Gastroesophageal sphincter (tissue), 4 donors: ENCODE results near the gene MOAP1. TPM values are rescaled to one million over a fixed set of nuclear protein-coding genes. Genes with fewer than 3 reads are reported as not detected.
"Not testable (repeated sequence)": the region's sequence is repeated elsewhere in the genome, so short reads cannot be mapped to it uniquely, and the experiment has no call there.

Experiments used
- ATAC-seq: fragments of 150-250 bp; one replicate; pipeline ENCODE4 v1.9.1; 2016; ENCODE audit warnings: mild to moderate bottlenecking, moderate library complexity
- H3K27ac ChIP-seq, 4 donors: fragments of 200-600 bp; sonication (generic) in 3 of 4; 1 replicate in 3 of 4; 2 replicates in 1 of 4; pipeline ENCODE4 v1.5.1; 2016 to 2019
- H3K27me3 ChIP-seq: fragments of 200-600 bp; sonication (generic); one replicate; pipeline ENCODE4 v1.5.1; 2019
- H3K36me3 ChIP-seq, 2 donors: fragments of 200-600 bp; sonication (generic); one replicate each; pipeline ENCODE4 v1.5.1; 2019; ENCODE audit warnings: control low read depth in 1 of 2
- H3K4me1 ChIP-seq, 3 donors: fragments of 200-600 bp; sonication (generic); 1 replicate in 2 of 3; 2 replicates in 1 of 3; pipeline ENCODE4 v1.5.1; 2016 to 2019; ENCODE audit warnings: control low read depth in 2 of 3
- H3K4me3 ChIP-seq, 2 donors: fragments of 200-600 bp; sonication (generic); one replicate each; pipeline ENCODE4 v1.5.1; 2019; ENCODE audit warnings: mild to moderate bottlenecking in 1 of 2, moderate library complexity in 1 of 2
- H3K9me3 ChIP-seq, 3 donors: fragments of 200-600 bp; sonication (generic); one replicate each; pipeline ENCODE4 v1.5.1; 2017 to 2019; ENCODE audit warnings: control low read depth in 2 of 3
- CTCF ChIP-seq, 4 experiments: fragments of 200-600 bp in 2 of 4; fragments of 450-650 bp in 2 of 4; sonication (generic) in 1 of 4; IDR thresholded peaks; one replicate each; pipeline ENCODE4 v1.5.1; 2017 to 2019; ENCODE audit warnings: antibody characterized with exemption in 4 of 4, mild to moderate bottlenecking in 2 of 4, moderate library complexity in 2 of 4
- EP300 ChIP-seq: sonication (generic); formaldehyde crosslinking; IDR thresholded peaks from one replicate; pipeline ENCODE4 v1.6.1; 2017; ENCODE audit warnings: antibody characterized with exemption, mild to moderate bottlenecking
- POLR2A ChIP-seq, 2 donors: fragments of 450-650 bp; IDR thresholded peaks; one replicate each; pipeline ENCODE4 v1.6.1; 2017; ENCODE audit warnings: antibody characterized with exemption in 2 of 2, mild to moderate bottlenecking in 2 of 2, moderate library complexity in 1 of 2
- POLR2AphosphoS5 ChIP-seq: sonication (generic); formaldehyde crosslinking; IDR thresholded peaks from one replicate; pipeline ENCODE4 v1.6.1; 2017; ENCODE audit warnings: antibody characterized with exemption
- WGBS, 2 donors: methylation state at CpG; one replicate each; pipeline ENCODE4 v1.1.5; 2018; ENCODE audit warnings: low coverage in 1 of 2; 5-methylcytosine and 5-hydroxymethylcytosine counted together
- total RNA-seq, 4 donors: library from RNA; depleted of rRNA; stranded (reverse); fragments of >200 nt; gene quantifications; one replicate each; pipeline ENCODE4 v1.1.0, GENCODE V29; 2016

MOAP1 gene
- total RNA-seq, 4 donors from 2014 or later = 70.1 to 80.6 (median 72.6) TPM

- no peaks in the 10 kb centered on the region for H3K9me3 ChIP-seq
- TF ChIP-seq POLR2A (IDR thresholded peaks at IDR 0.05) = no peak
- TF ChIP-seq POLR2AphosphoS5 = no peak
- no peak for TF ChIP-seq CTCF (IDR thresholded peaks at IDR 0.05)
- TF ChIP-seq EP300 = no peak
- ATAC-seq = no peak
- 68 to 85% methylated on average over 6 of the region's 6 CpGs for WGBS, 2 donors
- H3K27ac ChIP-seq = peak overlapping the region in 3 of 4 donors; percentile 31 to 97 (median 94)
- H3K27me3 ChIP-seq = no peaks in the 10 kb centered on the region
- H3K36me3 ChIP-seq = peaks cover 0 to 53% of the 10 kb centered on the region in 2 donors
- peaks cover 7 to 49% (median 10%) of the 10 kb centered on the region in 3 donors for H3K4me1 ChIP-seq
- no peak overlapping the region for H3K4me3 ChIP-seq
These were observed 1.8 kb upstream of the MOAP1 start for GRCh38 chr14:93186466-93186865.

- TF ChIP-seq CTCF (IDR thresholded peaks at IDR 0.05) (no peak), POLR2A (IDR thresholded peaks at IDR 0.05) (no peak), EP300 (no peak), POLR2AphosphoS5 (no peak)
- peaks cover 0 to 53% of the 10 kb centered on the region in 2 donors for H3K36me3 ChIP-seq
- H3K4me1 ChIP-seq = peaks cover 7 to 49% (median 10%) of the 10 kb centered on the region in 3 donors
- ATAC-seq = no peak
- H3K27me3 ChIP-seq = no peaks in the 10 kb centered on the region
- H3K9me3 ChIP-seq = no peaks in the 10 kb centered on the region
- WGBS, 2 donors = 0% methylated on average over 2 to 8 of the region's 10 CpGs
- H3K4me3 ChIP-seq = peak overlapping the region; percentile 85 to 87
- H3K27ac ChIP-seq = peak overlapping the region; percentile 89 to 97 (median 94)
These were observed 638 bp upstream of the MOAP1 start for GRCh38 chr14:93185349-93185720.

- H3K4me1 ChIP-seq = peaks cover 7 to 49% (median 10%) of the 10 kb centered on the region in 3 donors
- H3K27me3 ChIP-seq = no peaks in the 10 kb centered on the region
- TF ChIP-seq EP300 (no peak), CTCF (IDR thresholded peaks at IDR 0.05) (no peak), POLR2A (IDR thresholded peaks at IDR 0.05) (no peak), POLR2AphosphoS5 (no peak)
- peak overlapping the region; percentile 73 to 97 (median 94) for H3K27ac ChIP-seq
- 47 to 64% methylated on average over 8 to 13 of the region's 17 CpGs for WGBS, 2 donors
- peaks cover 0 to 45% of the 10 kb centered on the region in 2 donors for H3K36me3 ChIP-seq
- H3K4me3 ChIP-seq = peak overlapping the region; percentile 85 to 87
- no peaks in the 10 kb centered on the region for H3K9me3 ChIP-seq
- ATAC-seq = no peak
These were observed 940 bp downstream of the MOAP1 start for GRCh38 chr14:93183596-93184317.

- Histone ChIP-seq H3K4me1 (no peaks in the 10 kb centered on the region), H3K27ac (no peak overlapping the region), H3K4me3 (no peak overlapping the region), H3K27me3 (no peaks in the 10 kb centered on the region), H3K36me3 (no peaks in the 10 kb centered on the region), H3K9me3 (no peaks in the 10 kb centered on the region)
- TF ChIP-seq CTCF (IDR thresholded peaks at IDR 0.05) = no peak
- TF ChIP-seq POLR2AphosphoS5 = no peak
- no peak for TF ChIP-seq POLR2A (IDR thresholded peaks at IDR 0.05)
- no peak for TF ChIP-seq EP300
- 84 to 86% methylated on average over 3 to 4 of the region's 6 CpGs for WGBS, 2 donors
- no peak for ATAC-seq
These were observed 9.2 kb downstream of the MOAP1 start for GRCh38 chr14:93175492-93175891.

GRCh38 chr14:93174731-93175130 lies 10.0 kb downstream of the MOAP1 start:
- not testable (repeated sequence) for H3K36me3 ChIP-seq, H3K27ac ChIP-seq, H3K4me3 ChIP-seq, H3K4me1 ChIP-seq, ATAC-seq, H3K27me3 ChIP-seq, H3K9me3 ChIP-seq
- WGBS, 2 donors = 66 to 93% methylated on average over 2 of the region's 5 CpGs
